Hematopoietic multipotent progenitor cell treated with erythropoietin and hydrocortisone succinate and interleukin-3 and kit ligand, for 8 days (in vitro differentiated cells): ENCODE measurements around the gene PDLIM7.

Experiments used
- DNase-seq: peaks from one replicate; pipeline ENCODE4 v3.0.0-alpha.2; 2015

PDLIM7 gene

GRCh38 chr5:177455036-177455660, 42.3 kb downstream of the PDLIM7 start:
- DNase-seq, result peak; percentile 78

DNA sequence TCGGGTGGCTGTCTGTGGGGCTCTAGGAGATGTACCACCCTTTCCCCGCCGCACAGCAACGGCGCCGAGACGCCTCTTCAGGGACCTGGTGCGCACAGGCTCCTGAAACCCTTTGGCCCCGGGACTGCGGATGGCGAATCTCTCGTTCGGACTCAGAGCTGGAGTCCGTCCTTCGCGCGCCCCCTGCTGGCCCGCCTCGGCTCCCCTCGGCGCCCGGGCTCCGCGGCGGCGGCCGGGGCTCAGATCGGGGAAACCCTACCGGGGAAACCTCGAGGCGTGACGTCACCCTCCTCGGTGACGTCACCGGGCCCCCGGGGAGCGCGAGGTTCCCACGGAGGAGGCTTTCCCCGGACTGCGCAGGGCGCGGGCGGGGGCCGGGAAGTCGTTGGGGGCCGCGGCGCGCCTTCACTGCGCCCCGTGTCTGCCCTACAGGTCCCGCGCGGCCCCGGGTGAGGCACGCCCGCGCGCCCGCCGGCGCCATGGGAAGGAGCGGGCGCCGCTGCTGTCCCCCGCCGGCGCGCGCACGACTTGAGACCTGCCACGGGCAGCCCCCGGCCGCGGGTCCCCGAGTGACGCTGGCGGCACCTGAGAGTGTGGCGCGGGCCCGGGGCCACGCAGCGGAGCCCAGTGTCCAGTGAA, 42.9 kb downstream of the PDLIM7 start:
- peak; percentile 86 for DNase-seq

GRCh38 chr5:177453852-177454396, 43.5 kb downstream of the PDLIM7 start:
- DNase-seq, result no peak

- DNase-seq, result no peak
Measured at GRCh38 chr5:177452688-177453638, 44.4 kb downstream of the PDLIM7 start.

- no peak for DNase-seq
Measured at GRCh38 chr5:177450667-177451424, 46.6 kb downstream of the PDLIM7 start.

- no peak for DNase-seq
Measured at GRCh38 chr5:177449140-177450061, 48.0 kb downstream of the PDLIM7 start.

DNA sequence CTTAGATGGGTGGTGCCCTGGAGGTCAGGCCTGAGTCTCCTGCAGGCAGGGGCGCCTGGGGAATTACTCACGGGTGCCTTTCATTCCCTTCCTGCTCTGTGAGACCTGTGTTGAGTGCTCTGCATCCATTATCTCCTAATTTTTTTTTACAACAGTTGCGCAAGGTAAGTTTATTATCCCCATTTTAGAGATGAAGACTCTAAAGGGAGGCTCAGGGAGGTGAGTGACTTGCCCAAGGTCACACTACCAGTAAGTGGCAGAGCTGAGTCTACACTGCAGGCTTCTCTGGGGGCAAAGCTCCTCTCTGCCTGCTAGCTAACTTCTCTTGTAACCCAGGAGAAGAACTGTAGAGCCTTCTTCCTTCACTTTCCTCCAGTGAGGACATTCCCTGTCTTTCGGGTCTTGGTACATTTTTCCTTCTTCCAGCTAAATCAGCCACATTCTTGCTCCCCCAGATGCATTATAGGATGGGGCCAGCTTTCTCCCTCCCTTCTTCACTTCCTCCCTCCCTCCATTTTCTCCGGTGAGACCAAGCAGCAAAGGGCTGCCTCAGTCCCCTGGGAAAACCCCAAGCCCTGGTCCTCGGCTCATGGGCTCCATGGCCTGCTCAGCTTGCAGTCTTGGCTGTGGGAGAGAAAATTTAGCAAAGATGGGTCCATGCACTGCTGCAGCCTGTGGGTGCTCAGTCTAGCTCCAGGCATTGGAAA, 49.0 kb downstream of the PDLIM7 start:
- DNase-seq, result no peak

- peak; percentile 33 for DNase-seq
Measured at GRCh38 chr5:177447611-177448243, 49.7 kb downstream of the PDLIM7 start.

DNA sequence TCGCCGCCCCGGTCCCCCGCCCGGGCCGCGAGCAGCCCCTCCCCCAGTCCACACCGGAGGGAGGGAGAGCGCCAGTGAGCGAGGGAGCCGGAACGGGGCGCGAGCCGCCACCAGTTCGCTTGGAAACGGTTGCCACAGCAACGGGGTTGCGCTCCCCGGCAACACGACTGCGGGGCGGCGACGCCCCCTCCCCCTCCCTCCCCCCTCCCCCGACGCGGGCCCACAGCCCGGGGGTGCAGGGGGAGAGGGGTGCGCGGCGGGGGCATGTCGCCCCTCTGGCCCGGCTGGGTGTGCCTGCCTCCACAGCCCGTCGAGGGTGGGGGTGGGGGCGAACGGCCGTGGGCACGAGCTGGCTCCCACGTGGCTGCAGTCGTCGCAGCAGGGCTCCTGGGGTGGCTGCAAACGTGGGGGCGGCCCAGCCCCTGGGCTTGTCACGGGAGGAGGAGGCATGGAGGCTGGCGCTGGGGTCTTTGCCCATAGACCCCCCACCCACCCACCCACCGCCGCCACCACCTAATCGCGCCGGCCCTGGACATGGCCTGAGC, 50.3 kb downstream of the PDLIM7 start:
- DNase-seq, result peak; percentile 36

DNA sequence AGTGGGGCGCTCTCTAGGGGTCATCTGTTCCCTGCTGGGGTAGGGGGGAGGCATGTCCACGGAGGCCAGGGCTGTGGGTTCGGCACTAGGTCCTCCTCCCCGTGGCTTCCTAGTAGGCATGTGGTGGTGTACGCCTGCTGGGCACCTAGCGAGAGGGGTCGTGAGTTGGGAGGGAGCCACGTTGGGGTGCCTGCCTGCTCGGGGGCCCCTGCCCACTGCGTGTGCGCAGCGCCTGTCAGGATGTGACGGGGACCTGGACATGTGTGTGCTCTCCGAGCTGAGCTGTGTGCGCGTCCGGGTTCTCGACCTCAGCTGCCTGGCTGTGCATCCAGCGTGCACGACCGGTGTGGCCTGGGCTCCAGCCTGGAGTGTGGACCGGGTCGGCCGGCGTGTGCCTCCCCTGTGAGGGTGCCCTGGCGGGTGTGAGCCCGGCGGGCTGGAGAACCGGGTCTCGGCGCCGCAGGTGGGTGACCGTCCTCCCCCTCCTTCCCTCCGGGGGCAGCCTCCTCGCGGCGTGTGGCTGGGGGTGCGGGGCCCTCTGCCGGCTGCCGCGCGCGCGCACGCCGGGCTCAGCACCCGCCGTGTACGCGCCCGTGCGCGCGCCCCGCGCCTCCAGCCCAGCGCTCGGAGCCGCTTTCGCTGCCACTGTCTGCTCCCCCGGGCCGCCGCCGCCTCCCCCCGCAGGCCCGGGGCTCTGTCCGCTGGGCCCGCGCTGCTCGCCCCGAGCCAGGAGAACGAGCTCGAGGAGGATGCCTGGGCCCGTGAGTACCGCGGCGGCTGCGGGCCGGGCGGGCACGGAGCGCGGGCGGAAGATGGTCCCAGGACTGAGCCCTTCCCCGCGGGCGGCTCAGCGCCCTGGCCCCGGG, 51.0 kb downstream of the PDLIM7 start, which contains the start of gene PRR7:
PRR7 (plus strand) TSS at position 615 of the 866 bp plus-strand sequence. CDS start 8,254 bp downstream, outside the sequence.
- peak; percentile 50 for DNase-seq

GRCh38 chr5:177445917-177446199, 51.5 kb downstream of the PDLIM7 start:
- DNase-seq, result no peak

- peak; percentile 24 for DNase-seq
Measured at GRCh38 chr5:177445052-177445916, 52.1 kb downstream of the PDLIM7 start.

DNA sequence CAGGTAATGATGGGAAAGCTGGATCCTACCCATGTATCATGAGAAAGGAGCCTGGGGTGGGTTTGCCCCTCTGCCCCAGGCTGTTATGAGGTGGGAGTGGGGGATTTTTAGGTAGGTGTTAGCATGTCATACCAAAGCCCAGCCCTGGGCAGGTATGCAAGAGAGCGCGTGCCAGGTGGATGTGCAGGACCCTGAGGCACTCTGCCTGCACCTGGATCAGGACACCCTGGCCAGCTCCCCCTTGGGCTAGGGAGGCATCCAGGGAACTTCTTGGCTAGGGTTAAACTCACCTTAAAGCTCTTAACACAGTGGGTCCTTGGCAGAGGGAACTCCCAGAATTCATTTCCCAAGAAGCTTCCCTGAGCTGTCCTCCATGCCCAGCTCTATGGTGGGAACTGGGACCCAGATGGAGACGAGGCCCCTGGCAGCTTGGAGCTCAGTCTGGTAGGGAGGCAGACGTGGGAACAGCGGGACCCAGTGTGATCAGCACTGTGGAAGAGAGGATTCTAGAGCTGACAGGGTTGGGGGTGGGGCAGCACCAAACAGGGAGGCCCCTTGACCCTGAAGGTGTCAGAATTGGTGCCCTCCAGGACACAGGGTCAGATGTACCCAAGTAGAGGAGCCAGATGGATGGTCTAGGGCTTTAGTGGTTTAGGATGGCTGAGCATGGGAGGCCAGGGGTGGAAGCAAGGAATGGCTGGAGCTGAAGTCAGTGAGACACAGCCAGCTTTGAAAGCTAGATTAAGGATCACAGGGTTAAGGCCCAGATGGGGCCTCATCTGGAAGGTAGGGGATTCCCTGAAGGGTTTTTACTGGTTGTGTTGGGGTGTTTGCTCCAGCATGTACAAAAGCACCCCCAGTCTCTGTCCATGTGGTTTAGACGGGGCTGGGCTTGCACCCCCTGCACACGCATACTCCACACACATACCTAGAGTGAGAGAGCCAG, 53.0 kb downstream of the PDLIM7 start:
- no peak for DNase-seq

DNA sequence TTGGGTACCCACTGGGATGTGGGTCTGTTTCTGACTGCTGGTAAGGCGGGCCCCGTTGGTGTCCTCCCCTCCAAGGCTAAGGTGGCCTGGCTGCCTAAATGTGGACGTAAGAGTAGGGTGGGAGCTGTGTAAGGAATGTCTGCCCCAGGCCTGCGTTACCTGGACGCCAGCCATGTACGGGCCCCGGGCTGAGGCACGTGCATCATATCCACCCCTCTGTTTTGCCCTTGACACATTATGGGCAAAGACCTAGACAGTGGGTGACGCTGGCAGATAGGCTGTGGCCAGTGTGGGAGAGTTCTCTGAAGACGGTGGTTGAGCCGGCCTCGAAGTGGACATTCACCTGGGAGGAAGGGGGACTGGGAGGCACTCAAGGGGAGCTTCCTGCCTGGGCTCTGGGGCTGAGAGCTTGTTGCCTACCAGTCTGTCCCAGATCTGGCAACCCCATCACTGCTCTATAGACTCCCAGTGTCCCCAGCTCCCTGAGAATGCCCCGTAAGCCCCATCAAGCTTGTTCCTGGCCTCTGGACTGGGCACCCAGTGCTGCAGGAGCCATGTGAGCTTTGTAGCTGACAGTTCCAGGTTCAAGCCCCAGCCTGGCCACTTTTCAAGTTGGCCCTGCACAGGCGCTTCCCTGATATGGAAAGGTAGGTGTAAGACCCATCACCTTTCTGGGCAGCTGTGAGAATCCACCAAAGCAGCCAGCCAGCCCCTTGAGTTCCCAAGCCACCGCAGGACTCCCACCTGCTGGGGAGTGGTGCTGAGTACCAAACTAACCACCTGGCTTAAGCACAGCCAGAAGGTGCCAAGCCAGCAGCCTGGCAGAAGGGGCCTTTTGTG, 54.0 kb downstream of the PDLIM7 start:
- no peak for DNase-seq

DNA sequence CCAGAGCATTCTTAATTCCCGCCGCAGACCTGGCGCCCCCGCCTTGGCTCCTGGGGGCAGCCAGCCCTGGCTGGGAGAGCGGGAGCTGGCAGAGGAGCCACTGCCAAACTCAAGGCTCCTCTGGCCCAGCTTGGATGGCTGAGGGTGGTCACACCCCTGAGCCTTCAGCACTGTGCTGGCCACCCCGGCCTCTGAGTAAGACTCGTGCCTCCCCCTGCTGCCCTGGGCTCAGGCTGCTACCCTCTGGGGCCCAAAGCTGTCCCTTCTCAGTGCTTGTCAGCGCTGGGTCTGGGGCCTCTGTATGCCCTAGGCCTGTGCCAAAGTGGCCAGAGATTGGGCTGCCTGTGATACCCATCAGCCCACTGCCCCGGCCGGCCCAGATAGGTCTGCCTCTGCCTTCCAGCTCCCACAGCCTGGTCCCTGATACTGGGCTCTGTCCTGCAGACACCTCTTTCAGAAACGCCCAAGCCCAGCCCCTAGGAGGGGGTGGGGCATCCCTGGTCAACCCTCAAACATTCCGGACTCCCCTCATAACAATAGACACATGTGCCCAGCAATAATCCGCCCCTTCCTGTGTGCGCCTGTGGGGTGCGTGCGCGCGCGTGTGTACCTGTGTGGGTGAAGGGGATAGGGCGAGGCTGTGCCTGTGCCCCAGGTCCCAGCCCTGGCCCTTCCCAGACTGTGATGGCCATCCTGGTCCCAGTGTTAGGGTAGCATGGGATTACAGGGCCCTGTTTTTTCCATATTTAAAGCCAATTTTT, 55.2 kb downstream of the PDLIM7 start:
- no peak for DNase-seq
